OCI-LY7 (cell line): ENCODE results near the gene IPPK.

Experiments used
- EZH2phosphoT487 ChIP-seq: fragments of 200-600 bp; sonication (generic); IDR thresholded peaks from 2 replicates; pipeline ENCODE4 v1.6.1; 2018; ENCODE audit warnings: low read depth, borderline replicate concordance, mild to moderate bottlenecking, mixed run types, antibody characterized with exemption, low read length, moderate library complexity, mixed read lengths
- TF ChIP-seq, protein P1 (sequence below): fragments of 200-600 bp; sonication (generic); conservative IDR thresholded peaks from 2 replicates; pipeline ENCODE4 v1.5.1; 2014; ENCODE audit warnings: mild to moderate bottlenecking, antibody characterized with exemption, low read length, moderate library complexity, mixed read lengths

DNA sequence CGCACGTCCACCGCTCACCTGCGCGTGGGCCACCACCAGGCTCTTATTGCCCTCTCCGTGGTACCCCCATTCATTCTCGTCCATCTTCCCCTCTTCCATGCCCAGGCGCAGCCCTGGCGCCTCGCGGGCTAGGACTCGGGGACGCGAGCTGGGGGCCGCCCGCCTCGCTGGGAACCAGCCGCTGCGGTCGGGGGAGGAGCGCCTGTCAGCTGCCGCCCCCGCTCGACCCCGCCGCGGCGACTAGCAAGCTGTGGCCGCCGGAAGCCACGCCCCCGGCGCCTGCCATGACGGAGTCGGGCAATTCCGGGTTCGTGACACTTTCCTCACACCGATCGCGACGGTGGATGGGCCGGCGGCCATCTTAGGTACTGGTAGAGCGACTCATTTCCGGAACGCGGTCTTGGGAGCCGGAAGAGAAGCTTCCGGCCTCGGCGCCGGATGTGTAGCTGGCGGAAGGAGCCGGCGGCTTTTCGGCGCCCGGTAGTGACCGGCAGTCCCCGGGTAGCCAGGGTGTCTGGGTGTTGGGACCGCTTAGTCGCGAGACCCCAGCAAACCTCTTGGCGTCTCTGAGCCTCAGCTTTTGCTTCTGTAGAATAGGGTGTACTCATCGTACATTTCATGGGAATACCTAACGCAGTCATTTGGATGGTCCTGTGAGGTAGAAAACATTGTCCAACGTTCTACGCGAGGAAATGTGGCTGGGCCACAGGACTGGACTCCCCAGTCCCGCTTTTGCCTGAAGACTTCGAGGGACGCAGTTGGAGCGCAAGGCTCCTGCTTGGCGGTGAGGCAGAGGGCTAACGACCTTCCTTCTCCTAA lies at the start of gene IPPK:
- TF ChIP-seq, protein P1, sequence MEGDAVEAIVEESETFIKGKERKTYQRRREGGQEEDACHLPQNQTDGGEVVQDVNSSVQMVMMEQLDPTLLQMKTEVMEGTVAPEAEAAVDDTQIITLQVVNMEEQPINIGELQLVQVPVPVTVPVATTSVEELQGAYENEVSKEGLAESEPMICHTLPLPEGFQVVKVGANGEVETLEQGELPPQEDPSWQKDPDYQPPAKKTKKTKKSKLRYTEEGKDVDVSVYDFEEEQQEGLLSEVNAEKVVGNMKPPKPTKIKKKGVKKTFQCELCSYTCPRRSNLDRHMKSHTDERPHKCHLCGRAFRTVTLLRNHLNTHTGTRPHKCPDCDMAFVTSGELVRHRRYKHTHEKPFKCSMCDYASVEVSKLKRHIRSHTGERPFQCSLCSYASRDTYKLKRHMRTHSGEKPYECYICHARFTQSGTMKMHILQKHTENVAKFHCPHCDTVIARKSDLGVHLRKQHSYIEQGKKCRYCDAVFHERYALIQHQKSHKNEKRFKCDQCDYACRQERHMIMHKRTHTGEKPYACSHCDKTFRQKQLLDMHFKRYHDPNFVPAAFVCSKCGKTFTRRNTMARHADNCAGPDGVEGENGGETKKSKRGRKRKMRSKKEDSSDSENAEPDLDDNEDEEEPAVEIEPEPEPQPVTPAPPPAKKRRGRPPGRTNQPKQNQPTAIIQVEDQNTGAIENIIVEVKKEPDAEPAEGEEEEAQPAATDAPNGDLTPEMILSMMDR = no peak
- TF ChIP-seq EZH2phosphoT487 = no peak
